HG03039 (cell line): ENCODE results near the gene LYPD6B.
"Not testable (repeated sequence)": the region's sequence is repeated elsewhere in the genome, so short reads cannot be mapped to it uniquely, and the experiment has no call there.

Experiments used
- ATAC-seq: cut with Tn5 transposase; IDR thresholded peaks from one replicate; pipeline ENCODE4 v1.9.1; 2021; ENCODE audit warnings: mild to moderate bottlenecking, moderate library complexity; ENCODE audit not compliant: unreplicated experiment

LYPD6B gene

GRCh38 chr2:149188291-149188690 lies 149.8 kb downstream of the LYPD6B start:
- ATAC-seq, result no peak

GRCh38 chr2:149189769-149190168 lies 151.3 kb downstream of the LYPD6B start:
- no peak for ATAC-seq

- no peak for ATAC-seq
Measured at GRCh38 chr2:149191915-149192314, 153.4 kb downstream of the LYPD6B start.

- no peak for ATAC-seq
Measured at GRCh38 chr2:149192427-149192826, 153.9 kb downstream of the LYPD6B start.

GRCh38 chr2:149200109-149200520 lies 161.6 kb downstream of the LYPD6B start:
- ATAC-seq, result no peak

GRCh38 chr2:149204686-149205085 lies 166.2 kb downstream of the LYPD6B start:
- no peak for ATAC-seq

GRCh38 chr2:149205143-149205542 lies 166.6 kb downstream of the LYPD6B start:
- ATAC-seq, result no peak

- no peak for ATAC-seq
Measured at GRCh38 chr2:149213764-149214493, 175.4 kb downstream of the LYPD6B start.

- no peak for ATAC-seq
Measured at GRCh38 chr2:149218497-149218896, 180.0 kb downstream of the LYPD6B start.

- no peak for ATAC-seq
Measured at GRCh38 chr2:149219856-149220255, 181.4 kb downstream of the LYPD6B start.

GRCh38 chr2:149221002-149221401 lies 182.5 kb downstream of the LYPD6B start:
- no peak for ATAC-seq

GRCh38 chr2:149221898-149222297 lies 183.4 kb downstream of the LYPD6B start:
- ATAC-seq, result no peak

GRCh38 chr2:149223472-149224095 lies 185.1 kb downstream of the LYPD6B start:
- no peak for ATAC-seq

GRCh38 chr2:149224543-149224942 lies 186.0 kb downstream of the LYPD6B start:
- no peak for ATAC-seq

- ATAC-seq, result no peak
Measured at GRCh38 chr2:149225446-149225845, 186.9 kb downstream of the LYPD6B start.

- ATAC-seq, result no peak
Measured at GRCh38 chr2:149226790-149227189, 188.3 kb downstream of the LYPD6B start.

- ATAC-seq, result no peak
Measured at GRCh38 chr2:149235816-149236375, 197.4 kb downstream of the LYPD6B start.

- no peak for ATAC-seq
Measured at GRCh38 chr2:149236410-149236809, 197.9 kb downstream of the LYPD6B start.

GRCh38 chr2:149246186-149246585 lies 207.7 kb downstream of the LYPD6B start:
- no peak for ATAC-seq

GRCh38 chr2:149251436-149251835 lies 212.9 kb downstream of the LYPD6B start:
- ATAC-seq, result not testable (repeated sequence)

- not testable (repeated sequence) for ATAC-seq
Measured at GRCh38 chr2:149256877-149257276, 218.4 kb downstream of the LYPD6B start.

GRCh38 chr2:149258531-149258930 lies 220.0 kb downstream of the LYPD6B start:
- ATAC-seq, result no peak
